Astrocyte of the spinal cord (primary cell): ENCODE measurements around the gene CFAP299.
A peak's percentile ranks its signal among the peaks of the same experiment; 100 is the strongest.

Experiments used
- DNase-seq: peaks from one replicate; pipeline ENCODE4 v3.0.0; 2011; ENCODE audit warnings: low read depth, low spot score
- H3K4me3 ChIP-seq: 2 replicates; pipeline ENCODE4 v1.5.1; 2011; ENCODE audit warnings: low read depth, mild to moderate bottlenecking, low read length, moderate library complexity
- CTCF ChIP-seq: IDR thresholded peaks from 2 replicates; pipeline ENCODE4 v1.5.1; 2012; ENCODE audit warnings: low read depth, mild to moderate bottlenecking, low read length, inconsistent platforms
- in situ Hi-C: cut with HindIII; loops from 2 replicates; pipeline ENCODE4 v1.10.0; 2017; ENCODE audit warnings: low sequenced_read_pairs

CFAP299 gene

GRCh38 chr4:80916770-80917169 lies 581.2 kb downstream of the CFAP299 start:
- in situ Hi-C loops, result no loop called here
- no peak for DNase-seq
- no peak overlapping the region for H3K4me3 ChIP-seq
- TF ChIP-seq CTCF, result no peak

DNA sequence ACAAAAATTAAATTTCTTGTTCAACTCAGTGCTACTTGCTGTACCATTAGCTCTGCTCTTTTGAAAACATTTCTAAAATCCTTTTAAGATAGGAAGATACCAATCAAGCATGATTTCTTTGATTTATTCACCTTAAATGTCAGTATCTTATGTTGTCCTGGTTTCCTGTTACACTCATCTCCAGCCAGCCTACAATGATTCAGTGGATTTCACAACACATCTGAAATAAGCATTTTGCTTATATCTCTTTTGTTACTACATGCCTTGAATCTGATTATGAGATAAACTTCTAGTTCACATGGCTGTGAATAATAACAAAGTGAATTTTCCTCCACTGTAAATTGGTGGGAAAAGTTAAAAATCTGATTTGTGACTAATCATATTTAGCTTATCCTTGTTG lies 582.5 kb downstream of the CFAP299 start:
- H3K4me3 ChIP-seq, result no peak overlapping the region
- in situ Hi-C loops, result no loop called here
- no peak for DNase-seq
- no peak for TF ChIP-seq CTCF

GRCh38 chr4:80921441-80921840 lies 585.9 kb downstream of the CFAP299 start:
- in situ Hi-C loops, result no loop called here
- H3K4me3 ChIP-seq, result no peak overlapping the region
- TF ChIP-seq CTCF, result no peak
- DNase-seq, result no peak

DNA sequence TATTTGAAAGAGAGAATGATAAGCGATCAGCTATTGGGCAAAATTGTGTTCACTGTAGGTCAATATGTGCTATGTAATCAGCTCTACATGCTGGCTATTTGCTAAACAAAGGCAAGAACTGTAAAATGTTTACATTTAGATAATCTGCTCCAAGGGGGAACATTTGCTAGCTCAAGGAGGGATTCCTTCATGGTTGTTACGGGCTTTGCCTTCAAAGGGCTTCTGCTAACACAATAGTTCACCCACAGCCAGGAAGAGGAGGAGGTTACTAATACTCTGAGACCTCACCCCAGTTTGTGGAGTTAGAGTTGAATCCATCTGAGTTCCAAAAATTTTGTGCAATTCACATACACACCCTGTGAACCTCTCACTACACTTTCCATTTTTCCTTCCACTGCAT lies 587.4 kb downstream of the CFAP299 start:
- no peak for TF ChIP-seq CTCF
- in situ Hi-C loops, result no loop called here
- DNase-seq, result no peak
- no peak overlapping the region for H3K4me3 ChIP-seq

- no peak for TF ChIP-seq CTCF
- in situ Hi-C loops, result no loop called here
- H3K4me3 ChIP-seq, result no peak overlapping the region
Measured at GRCh38 chr4:80925293-80925692, 589.8 kb downstream of the CFAP299 start.

DNA sequence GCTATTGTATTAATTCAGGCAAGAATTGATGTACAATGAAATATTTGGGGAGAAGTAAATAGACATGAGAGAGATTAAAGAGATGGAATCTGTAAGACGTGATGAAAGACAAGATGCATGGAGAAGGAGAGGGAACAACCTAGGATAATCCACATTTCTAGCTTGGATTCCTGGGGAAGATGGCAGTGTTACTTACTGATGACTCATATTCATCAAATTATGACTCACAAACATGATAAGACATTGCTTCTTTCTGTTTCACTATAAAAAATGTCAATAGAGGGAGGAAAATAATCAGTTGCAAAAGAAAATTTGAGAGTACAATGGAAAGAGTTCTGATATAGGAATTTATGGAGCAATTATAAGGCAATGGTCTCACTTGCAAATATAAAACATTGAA lies 590.9 kb downstream of the CFAP299 start:
- no peak overlapping the region for H3K4me3 ChIP-seq
- DNase-seq, result peak; percentile 8
- TF ChIP-seq CTCF, result no peak
- in situ Hi-C loops, result no loop called here

More at GRCh38 chr4:80925293-80925692, 589.8 kb downstream of the CFAP299 start:
- DNase-seq, result no peak

GRCh38 chr4:80926891-80927290 lies 591.4 kb downstream of the CFAP299 start:
- no peak for DNase-seq
- no peak overlapping the region for H3K4me3 ChIP-seq
- in situ Hi-C loops, result no loop called here
- TF ChIP-seq CTCF, result no peak
